Measurements from ENCODE around the gene SH3BP2.

The SH3BP2 gene

DNA sequence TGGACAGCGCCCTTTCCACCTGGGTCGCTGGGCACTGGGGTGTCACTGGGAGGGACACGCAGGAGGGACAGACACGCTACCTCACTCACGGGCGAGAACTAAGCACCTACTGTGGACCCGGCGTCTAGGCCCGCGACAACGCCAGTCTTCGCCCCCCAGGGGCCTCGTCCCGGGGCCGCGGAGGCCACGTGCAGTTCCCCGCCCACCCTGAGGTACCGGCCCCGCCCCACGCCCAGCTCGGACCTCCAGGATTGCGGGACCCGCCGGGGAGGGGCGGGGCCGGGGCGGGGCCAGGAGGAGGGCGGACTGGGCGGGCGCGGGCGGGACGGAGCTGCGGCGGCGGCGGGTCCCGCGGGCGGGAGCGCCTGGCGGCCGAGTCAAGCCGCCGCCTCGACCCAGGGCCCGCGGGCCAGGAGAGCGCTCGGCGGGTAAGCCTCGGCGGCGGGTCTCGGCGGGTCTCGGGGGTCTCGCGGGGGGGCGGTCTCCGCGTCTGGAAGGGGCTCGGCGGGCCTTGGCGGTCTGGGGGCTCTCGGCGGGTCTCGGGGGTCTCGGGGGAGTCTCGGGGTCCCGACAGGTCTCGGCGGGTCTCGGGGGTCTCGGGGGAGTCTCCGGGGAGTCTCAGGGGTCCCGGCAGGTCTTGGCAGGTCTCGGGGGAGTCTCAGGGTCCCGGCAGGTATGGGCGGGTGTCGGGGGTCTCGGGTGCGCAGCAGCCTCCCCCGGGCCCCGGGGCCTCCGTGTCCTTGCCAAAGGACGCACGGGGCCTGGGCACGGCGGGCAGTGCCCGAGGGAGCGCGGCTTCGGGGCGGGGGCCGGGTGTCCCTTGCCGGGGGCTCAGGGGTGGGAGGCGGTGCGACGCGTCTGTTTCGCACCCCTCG, at the start of gene SH3BP2:
Gene SH3BP2, plus strand, starts transcription at position 375 of the 875 bp plus-strand sequence. CDS start 27,533 bp downstream, outside the sequence.
- DNase-seq (ENCODE audit: low spot score), result no peak

- peak; percentile 37 for DNase-seq (ENCODE audit: low spot score)
Measured at GRCh38 chr4:2743518-2744445, 49.1 kb upstream of the SH3BP2 start.

DNA sequence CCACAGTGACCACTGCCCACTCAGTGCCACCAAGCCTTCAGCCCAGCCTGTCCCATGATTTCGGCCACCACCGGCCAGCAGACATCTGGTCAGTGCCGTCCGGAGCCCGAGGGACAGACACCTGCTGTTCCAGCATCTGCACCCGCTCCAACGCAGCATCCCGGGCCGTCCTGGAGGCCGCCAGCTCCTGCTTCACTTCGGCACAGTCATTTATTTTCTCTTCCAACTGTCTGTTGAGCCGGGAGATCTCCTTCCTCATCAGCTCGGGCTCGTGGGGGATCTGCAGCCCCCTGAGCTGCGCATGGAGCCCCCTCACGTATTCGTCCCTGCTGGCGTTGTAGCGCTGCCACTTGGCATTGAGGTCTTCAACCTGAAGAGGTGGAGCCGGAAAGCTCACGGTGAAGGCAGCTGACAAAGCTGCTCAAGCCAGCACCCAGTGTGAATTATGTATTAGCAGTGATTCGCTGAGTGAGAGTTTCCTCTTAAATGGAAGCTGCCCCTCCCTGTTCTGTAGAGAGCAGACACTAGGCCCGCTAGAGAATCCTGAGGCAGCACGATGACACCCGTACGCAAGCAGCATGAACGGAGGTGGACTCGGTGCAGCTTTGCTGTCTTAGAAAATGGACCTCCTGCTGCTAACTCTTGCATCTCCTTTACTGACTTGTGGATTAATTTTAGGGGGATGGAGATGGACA, 48.2 kb upstream of the SH3BP2 start:
- DNase-seq (ENCODE audit: low spot score), result no peak

DNA sequence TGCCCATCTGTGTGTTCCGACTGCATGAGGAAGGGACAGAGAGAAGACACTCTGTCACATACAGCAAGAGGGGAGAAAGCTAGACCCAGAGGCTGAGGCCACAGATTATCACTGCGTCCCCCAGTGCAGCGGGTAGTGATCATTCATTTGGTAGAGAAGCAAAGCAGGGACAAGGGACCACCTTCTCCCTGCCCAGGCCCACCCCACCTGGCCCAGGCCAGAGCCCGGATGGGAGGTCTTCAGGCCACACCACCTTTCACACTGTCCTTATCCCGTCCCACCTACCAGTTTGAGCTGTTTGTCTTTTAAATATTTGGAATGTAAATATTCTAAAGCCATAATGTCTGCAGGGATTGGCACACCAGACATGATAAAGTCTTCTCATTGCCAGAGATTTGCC, 47.4 kb upstream of the SH3BP2 start:
- no peak for DNase-seq (ENCODE audit: low spot score)

GRCh38 chr4:2745981-2746806, 46.7 kb upstream of the SH3BP2 start:
- peak; percentile 32 for DNase-seq (ENCODE audit: low spot score)

DNA sequence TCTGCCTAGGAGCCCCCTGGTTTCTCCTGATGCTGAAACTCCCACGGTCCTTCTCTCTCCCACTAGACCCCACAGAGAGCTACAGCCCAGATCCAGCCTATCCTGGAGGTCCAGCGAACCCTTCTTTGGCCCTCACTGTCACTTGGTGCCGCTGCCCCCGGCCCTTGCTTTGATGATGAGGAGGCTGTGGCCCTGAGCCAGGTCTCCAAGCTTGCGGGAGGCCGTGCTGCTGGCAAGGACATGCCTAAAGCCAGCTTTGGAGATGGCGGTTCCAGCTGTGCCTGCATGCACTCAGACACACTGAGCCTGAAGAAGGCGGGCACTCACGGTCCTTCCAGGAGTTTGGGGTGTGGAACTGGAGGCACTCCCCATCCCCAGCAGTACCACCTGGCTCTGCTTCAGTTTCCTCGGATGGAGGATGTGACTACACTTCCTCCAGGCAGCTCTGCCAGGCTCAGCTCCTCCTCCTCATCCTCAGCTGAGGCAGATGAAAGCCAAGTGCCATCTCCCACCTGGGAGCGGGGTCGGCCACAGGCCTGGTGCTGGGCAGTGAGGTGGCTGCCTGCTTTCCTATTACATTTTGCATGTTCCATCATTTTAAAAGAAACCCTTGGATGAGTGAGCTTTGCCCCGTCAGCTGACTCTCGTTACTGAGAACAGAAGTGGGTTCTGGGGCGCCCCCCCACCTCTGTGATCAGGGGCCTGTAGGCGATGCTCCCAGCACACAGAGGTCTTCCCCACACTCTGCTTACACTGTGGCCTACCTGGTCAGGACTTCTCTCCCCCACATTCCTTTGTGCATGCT, 45.8 kb upstream of the SH3BP2 start:
- no peak for DNase-seq (ENCODE audit: low spot score)

GRCh38 chr4:2750719-2751605, 41.9 kb upstream of the SH3BP2 start:
- no peak for DNase-seq (ENCODE audit: low spot score)

GRCh38 chr4:2753436-2753835, 39.4 kb upstream of the SH3BP2 start:
- DNase-seq (ENCODE audit: low spot score), result no peak

DNA sequence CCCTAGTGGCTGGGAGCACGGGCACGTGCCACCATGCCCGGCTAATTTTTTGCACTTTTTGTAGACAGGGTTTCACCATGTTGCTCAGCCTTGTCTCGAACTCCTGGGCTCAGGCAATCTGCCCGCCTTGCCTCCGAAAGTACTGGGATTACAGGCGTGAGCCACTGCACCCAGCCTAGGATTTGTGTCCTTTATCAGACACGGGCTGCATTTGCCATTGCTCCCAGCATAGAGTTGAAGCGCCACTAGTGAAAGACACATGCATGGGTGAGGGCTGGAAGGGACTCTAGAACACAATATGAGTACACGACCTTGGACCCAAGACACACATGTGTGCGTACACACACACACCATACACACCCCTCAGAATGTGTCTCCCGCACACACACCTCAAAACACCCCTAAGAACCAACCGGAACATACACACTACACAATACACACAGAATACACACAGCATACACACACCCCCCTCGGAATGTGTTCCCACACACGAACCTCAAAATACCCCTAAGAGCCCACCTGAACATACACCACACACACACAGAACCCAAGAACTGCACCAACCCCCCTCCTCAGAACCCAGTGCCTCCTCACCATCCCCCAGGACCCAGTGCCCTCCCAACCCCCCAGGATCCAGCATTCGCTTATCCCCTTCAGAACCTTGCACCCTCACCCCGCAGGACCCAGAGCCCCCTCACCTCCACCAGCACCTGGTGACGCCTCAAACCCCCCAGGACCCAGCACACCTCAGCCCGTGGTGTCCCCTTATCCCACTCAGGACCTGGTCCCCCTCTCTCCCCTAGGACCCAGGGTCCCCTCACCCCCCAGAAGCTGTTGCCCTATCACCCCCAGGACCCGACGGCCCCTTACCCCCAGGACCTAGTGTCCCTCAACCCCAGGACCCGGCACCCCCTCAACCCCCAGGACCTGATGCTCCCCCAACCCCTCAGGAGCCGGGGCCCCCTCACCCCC, 37.8 kb upstream of the SH3BP2 start:
- DNase-seq (ENCODE audit: low spot score), result no peak

DNA sequence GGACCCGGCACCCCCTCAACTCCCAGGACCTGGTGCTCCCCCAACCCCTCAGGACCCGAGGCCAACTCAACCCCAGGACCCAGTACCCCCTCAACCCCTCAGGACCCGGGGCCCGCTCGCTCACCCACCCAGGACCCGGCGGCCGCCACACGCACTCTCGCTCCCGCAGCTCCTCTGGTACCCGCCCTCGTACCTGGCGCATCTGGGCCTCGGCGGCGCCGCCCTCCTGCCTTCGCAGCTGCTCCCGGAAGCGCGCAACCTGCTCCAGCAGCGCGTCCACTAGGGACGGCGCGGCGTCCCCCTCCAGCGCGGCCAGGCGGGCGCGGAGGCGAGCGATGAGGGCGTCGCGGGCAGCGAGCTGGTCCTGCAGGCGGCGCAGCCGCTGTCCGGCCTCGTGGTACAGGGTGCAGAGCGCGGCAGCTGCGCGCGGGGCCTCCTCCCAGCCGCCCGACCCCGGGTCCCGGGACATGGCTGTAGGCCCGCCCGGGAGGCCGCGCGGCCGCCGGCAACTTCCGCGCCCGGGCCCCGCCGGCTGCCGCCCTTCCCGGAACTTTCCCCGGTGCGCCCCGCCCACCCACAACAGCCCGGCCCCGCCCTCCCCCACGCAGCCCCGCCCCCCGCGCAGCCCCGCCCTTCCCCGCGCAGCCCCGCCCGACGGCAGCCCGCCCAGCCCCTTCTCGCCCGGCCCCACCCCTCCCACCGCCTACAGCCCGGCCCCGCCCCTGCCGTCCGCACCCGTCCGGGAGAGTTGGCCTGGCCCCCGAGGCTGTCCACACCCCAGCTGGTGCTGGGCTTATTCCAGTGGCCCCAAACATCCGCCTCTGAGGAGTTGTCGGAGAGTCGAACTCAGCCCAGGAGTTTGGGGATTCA, 36.8 kb upstream of the SH3BP2 start, which contains the start of gene TNIP2:
Gene TNIP2, minus strand, starts transcription at position 516 of the 870 bp plus-strand sequence. Its CDS starts 47 bp downstream, at position 469.
- peak; percentile 69 for DNase-seq (ENCODE audit: low spot score)

GRCh38 chr4:2756691-2757350, 36.1 kb upstream of the SH3BP2 start:
- DNase-seq (ENCODE audit: low spot score), result no peak

DNA sequence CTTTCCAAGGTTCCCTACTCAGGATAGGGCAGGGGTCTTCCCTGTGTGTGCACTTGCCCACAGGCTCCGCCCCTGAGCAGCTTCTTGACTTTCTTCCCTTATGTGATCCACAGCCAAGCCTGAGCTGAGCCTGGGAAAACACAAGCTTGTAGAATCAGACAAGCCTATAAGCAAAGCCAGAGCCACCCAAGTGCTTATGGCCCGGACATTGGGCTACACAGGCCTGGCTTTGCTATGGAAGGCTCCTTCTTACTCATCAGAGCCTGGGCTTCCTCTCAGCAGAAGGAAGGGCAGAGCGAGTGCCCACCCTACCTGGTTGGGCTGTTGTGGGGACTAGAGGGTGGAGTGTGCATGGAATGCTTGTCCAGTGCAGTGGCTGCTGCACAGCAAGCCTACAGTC, 35.5 kb upstream of the SH3BP2 start:
- DNase-seq (ENCODE audit: low spot score), result no peak

DNA sequence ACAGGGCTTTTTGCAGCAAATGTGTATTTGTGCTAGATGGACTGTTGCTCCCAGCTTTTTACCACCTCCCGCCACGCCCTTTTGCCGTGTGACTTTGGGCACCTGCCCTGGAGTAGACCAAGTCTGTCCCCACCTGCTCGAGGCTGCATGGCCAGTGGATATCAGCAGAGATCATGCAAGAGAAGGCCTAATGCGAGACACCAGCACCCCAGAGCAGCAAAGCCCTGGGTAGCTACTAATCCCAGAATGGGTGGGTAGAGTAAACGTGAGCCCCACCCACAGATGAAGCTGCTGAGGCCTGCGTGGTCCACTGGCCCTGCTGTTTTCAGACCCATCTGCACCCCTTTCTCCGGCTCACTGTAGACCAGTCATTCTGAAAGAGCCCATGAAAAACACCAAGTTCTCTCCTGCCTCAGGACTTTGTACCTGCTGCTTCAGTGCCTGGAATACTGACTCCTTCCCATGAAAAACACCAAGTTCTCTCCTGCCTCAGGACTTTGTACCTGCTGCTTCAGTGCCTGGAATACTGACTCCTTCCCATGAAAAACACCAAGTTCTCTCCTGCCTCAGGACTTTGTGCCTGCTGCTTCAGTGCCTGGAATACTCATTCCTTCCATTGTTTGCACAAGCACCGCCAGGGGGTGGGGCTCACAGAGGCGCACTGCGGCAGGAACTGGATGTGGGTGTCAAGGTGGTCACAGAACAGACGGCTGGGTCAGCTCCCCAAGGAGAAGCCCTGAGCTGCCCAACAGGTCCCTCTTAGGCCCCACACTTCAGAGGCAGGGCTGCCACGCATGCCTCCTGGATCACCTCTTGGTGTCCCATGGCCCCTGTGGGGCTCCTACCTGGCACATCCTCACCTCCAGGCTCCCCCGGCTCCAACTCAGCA, 31.6 kb upstream of the SH3BP2 start:
- peak; percentile 52 for DNase-seq (ENCODE audit: low spot score)

DNA sequence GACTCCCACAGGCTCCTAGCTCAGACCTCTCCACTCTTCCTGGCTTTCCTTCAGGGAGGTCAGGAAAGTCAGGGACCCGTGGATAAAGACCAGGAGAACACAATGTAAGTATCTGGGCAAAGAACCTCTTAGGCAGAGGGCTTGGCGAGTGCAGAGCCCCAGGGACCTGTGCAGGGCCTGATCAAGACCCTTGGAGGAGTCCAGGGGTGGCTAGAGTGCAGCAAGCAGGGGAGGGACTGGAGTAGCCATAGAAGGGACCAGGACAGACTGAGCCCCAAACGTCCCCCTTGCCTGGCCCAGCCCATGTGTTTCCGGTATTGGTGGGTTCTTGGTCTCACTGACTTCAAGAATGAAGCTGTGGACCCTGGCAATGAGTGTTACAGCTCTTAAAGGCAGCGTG, 30.8 kb upstream of the SH3BP2 start:
- no peak for DNase-seq (ENCODE audit: low spot score)

All from SW480 (cell line).